Fibroblast of skin of scalp (primary cell): ENCODE results near the gene CTSH. TPM values are rescaled to one million over a fixed set of nuclear protein-coding genes. Genes with fewer than 3 reads are reported as not detected.

Source experiments
- DNase-seq: peaks from one replicate; pipeline ENCODE4 v3.0.0-alpha.2; 2013
- polyA plus RNA-seq, 2 experiments: library from polyadenylated mRNA; unstranded; fragments of 120-200 nt; gene quantifications; one replicate each; pipeline ENCODE4 v1.2.1, GENCODE V29; 2013; ENCODE audit not compliant: insufficient read length in 2 of 2

Gene CTSH, protein sequence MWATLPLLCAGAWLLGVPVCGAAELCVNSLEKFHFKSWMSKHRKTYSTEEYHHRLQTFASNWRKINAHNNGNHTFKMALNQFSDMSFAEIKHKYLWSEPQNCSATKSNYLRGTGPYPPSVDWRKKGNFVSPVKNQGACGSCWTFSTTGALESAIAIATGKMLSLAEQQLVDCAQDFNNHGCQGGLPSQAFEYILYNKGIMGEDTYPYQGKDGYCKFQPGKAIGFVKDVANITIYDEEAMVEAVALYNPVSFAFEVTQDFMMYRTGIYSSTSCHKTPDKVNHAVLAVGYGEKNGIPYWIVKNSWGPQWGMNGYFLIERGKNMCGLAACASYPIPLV
- polyA plus RNA-seq (2013, experiment 1 of 2; ENCODE audit: insufficient read length) = 2.7 TPM
- polyA plus RNA-seq (2013, experiment 2 of 2; ENCODE audit: insufficient read length) = 5.2 TPM

DNA sequence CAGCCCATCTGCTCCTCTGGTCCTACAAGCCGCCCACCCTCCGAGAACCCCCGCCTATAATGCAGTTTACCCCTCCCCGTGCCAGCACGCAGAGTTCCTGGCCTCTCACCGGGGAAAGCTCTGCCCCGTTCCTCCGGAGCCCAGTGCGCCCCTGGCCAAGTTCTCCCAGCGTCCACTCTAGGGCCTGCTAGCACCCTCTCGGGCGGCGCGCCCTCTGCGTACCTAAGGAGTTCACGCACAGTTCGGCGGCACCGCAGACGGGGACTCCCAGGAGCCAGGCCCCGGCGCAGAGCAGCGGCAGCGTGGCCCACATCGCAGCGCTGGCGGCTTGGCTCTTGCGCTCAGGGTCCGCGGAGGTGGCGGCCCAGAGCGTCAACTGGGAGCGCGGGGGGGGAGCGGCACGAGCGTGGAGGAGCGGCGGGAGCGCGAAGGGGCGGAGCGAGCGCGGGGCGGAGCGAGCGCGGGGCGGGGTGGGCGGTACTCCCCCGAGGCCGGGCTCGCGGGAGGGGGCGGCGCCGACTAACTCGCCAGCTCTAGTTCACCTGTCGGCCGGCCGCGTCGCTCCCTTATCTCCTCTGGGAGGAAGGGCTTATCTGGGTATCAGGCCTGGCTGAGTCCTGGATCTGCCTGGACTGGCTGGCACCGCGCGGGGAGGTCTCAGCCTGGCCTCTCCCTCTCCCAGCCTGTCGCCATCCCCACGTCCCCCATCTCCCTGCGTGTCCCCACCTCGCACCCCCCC lies at the start of gene CTSH:
Gene CTSH (minus strand): TSS at position 378 of the 739 bp plus-strand sequence. CDS start 65 bp downstream, at position 313.
- DNase-seq = peak; percentile 35

DNA sequence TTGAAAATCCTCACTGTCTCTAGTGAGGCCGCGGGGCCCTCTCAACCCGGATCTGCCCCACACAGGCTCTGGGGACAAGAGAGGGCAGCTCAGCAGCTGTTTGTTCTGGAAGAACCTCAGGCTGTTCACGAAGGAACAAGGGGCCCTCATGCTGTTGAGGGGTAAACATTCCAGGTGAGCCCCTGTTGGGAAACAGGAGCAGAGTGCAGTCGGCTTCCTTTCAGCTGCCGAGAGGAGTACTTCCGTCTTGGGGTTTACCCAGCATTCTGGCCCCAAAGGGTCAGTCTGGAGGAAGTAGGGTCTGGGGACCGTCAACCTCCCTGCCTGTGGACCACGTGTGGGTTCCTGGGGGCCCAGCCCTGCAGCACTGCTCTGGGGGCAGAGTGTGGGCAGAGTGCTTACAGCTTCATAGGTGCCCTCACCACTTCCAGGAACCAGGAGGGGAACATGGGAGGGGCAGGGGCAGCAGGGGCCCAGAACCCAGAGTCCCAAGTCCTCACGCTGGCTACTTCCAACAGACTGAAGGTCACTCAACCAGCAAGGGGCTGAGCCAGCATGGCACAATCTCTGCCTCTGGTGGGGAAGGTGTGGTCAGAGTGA lies 49.2 kb upstream of the CTSH start:
- no peak for DNase-seq

DNA sequence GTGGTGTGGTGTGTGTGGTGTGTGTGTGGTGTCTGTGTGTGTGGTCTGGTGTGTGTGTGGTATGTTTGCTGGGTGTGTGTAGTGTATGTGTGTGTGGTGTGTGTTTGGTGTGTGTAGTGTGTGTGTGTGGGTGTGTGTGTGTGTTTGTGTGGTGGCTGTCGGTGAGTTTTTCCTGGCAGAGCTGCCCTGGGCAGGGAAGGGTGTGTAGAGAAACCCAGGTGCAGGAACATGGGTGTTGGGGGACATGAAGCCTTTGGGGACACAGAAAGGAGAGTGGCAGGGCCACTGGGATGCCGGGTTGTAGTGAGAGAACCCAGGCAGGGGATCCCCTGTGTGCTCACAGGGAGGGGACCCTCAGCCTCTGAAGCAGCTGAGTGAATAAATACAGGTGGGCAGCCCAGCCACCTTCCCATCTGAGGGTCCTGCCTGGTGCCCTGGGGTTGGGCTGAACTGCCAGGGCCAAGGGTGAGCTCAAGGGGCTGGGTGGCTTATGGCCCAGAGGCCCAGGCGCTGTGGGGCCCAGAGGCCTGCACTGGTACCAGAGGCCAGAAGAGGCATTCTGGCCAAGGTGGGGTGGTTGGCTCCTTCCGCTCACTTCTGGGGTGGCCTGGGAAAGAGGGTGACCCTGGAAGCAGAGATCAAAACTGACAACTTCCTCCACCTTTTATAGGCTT lies 48.5 kb upstream of the CTSH start:
- DNase-seq = no peak

DNA sequence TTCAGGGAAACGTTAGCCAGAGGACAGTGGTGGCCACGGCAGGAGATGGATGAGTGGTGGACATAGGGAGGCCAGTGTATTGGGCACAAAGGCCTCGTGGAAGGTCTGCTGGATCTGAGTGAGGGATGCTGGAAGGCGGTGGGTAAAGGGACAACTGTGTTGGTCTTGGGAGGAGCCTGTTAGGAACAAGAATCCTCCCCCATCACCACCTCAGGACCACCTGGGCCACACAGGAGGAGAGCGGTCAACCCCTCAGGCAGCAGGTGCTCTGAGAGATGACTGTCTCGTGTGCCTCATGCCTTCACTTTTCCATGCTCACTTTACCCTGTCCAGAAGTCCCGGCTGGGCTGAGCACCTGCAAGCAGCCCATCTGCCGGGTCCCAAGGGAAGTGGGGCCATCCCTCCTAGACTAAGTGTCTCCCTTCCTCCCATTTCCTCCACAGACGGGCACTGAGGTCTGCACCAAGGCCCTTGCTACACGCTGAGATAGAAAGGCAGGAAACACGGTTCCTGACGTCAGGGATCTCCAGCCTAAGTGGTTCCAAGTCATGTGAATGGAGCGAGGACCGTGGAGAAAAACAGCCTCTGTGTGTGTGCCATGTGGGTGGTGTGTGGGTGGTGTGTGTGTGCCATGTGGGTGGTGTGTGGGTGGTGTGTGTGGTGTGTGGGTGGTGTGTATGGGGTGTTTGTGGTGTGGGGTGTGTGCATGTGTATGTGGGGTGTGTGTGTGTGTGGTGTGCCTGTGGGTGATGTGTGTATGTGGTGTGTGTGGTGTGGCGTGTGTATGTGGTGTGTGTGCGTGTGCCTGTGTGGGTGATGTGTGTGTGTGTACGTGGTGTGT lies 47.8 kb upstream of the CTSH start:
- no peak for DNase-seq

DNA sequence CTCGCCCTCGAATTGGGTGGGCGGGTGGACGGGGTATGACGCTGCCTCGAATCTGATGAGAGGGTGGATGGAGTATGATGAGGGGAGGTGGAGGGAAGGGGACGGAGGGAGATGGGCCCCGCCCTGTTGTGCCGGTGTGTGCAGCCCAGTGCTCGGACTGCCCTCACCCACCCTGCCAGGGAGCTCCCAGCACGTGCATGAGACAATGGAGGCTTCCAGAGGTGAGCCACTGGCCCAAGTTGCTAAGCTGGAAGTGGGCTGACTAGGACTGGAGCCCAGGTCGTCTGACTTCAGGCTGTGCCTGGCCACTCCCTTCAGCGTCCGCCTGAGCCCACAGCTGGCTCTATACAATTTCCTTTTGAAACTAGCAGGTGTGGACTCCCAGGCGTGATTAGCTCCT lies 47.0 kb upstream of the CTSH start:
- no peak for DNase-seq

DNA sequence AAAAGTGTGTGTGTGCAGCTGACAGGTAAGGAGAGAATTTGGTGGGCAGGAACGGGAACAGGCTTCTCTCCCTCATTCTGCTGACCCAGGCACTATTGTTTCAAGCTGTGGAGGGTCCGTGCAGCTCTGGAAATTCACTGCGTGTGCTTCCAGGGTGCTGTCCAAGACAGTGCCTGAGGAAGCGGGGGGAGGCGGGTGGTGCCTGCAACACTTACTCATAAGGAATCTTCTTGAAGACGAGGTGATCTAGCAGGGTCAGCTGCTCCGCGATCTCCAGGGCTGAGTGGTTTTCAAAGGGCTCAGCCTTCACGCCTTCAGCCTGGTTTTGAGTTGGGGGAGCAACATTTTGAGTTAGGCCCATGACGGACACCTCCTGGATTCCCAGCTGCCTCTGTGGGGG lies 46.6 kb upstream of the CTSH start:
- no peak for DNase-seq

DNA sequence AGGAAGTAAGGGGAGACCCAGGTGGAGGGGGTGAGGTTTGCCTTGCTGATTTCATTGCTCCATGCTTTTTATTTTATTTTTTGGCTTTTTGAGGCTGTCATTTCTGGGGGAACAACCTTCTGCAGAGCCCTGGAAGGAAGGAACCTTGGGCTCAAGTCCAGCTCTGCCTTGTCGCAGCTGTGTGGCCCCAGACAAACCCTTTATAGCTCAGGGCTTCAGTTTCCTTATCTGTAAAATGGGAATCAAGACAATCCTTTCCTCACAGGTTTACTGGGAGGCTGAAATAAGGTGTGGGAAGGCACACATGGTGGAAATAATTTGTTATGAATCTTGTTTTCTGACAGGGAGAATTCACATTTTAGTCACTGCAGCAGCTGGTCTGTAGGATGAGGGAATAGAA lies 45.4 kb upstream of the CTSH start:
- DNase-seq = no peak

DNA sequence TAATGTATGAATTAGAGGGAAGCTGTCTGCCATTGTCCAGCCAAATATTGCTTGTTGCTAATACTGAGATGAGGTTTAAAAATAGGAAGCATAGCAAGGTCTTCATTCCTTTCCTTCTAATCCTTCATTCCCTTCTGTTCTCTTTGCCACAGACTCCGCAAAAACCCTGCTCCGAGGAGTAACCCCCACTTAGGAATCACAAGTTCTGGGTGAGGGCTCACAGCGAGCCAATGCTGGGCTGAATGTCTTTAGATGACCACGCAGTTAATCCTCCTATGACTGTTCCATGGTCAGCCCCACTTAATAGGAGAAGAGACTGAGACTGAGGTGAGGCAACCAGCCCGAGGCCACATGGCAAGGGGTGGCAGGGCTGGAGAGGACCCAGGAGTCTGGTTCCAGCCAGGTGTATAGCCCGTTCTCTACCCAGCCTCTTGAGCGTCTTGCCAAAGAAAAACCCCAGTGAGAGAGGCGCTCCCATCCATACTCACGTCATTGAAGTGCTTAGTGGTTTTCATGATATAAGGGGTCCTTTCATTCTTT lies 44.9 kb upstream of the CTSH start:
- no peak for DNase-seq

DNA sequence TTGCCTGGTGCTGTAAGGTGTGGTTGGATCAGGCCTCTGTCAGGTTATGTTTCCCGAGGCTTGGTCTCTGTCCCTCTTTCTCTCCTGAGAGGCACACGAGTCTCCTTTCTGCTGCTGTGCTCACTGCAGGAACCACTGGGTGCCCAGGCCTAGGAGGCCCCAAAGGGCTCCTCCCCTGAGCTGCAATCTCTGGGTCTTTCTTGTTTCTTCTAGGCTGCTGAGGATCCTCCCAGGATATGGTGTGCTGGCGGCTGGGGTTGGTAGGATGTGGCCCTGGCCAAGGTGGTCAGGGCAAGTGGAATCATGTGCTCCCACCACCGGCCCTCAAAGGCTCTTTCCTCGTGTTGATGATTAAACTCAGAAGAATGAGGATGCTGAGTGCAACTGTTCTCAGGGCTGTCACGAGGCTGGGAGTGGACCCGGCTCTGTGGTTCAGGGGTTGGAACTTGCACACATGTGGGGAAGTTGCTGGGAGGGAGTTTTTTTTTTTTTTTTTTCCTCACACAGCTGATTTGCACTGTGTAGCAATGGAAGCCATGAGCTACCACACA lies 43.6 kb upstream of the CTSH start:
- peak; percentile 96 for DNase-seq

DNA sequence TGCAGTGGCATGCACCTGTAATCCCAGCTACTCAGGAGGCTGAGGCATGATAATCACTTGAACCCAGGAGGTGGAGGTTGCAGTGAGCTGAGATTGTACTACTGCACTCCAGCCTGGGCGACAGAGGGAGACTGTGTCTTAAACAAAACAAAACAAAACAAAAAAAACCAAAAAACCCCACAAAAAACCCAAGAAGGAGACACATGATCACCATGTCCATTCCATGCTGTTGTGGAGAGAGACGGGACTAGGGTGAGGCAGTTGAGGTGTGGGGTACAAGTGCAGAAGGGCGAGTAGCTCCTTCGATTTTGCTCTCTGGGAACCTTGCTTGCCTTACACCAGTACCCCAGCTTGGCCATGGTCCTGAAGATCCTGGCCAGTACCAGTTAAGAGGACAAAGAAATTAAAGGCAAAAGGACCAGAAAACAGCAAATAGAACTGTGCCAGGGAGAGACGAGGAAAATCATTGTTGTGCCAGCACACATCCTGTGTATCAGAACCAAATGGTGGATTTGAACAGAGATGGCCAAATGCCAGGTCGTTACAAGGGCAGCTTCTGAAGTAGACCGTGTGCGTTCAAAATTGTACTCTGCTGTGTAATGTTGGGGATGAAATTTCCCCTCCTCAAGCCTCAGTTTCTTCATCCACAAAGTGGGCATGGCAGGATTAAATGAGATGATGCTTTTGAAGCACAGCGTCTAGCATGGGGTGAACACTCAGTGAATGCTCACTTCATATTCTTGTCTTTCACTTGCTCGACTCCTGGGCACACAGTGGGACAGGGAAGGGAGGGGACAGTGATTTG lies 42.9 kb upstream of the CTSH start:
- DNase-seq = no peak

DNA sequence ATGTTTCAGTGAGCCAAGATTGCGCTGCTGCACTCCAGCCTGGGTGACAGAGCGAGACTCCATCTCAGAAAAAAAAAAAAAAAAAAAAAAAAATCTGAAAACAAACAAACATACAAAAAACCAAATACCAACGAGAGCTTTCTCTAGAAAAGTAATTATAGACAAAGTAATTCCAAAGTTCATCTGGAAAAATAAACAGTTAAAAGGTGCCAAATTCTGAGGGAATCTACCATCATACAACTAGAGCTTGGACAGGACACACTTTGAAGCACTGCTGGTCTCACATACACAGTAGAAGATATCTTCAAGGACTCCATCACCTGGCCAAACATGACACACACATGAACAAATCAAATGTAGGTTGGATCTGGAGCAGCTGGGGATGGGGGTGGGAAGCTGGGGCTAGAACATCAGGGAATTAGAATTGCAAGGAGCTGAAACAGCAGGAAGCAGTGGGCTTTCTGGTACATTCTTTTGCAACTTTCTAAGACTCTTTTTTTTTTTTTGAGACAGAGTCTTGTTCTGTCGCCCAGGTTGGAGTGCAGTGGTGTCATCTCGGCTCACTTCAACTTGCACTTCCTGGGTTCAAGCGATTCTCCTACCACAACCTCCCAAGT lies 41.1 kb upstream of the CTSH start:
- DNase-seq = no peak

DNA sequence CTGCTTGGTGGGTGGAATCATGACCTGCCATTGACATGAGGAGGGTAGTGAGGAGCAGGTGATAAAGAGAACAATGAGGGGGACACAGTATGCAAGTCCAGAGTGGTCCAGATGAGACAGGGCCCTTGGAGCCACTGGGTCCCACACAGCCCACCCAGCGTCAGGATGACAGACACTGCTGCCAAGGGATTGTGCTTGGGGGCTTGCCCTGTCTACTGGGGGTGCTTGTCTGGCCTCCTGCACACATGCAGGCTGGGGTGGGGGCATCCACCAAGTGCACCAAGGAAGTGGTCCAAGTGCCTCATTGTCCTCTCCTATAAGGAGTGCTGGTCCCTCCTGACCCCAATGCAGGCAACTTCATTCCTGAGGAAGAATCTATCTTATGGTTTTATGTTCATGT lies 39.2 kb upstream of the CTSH start:
- DNase-seq = no peak

DNA sequence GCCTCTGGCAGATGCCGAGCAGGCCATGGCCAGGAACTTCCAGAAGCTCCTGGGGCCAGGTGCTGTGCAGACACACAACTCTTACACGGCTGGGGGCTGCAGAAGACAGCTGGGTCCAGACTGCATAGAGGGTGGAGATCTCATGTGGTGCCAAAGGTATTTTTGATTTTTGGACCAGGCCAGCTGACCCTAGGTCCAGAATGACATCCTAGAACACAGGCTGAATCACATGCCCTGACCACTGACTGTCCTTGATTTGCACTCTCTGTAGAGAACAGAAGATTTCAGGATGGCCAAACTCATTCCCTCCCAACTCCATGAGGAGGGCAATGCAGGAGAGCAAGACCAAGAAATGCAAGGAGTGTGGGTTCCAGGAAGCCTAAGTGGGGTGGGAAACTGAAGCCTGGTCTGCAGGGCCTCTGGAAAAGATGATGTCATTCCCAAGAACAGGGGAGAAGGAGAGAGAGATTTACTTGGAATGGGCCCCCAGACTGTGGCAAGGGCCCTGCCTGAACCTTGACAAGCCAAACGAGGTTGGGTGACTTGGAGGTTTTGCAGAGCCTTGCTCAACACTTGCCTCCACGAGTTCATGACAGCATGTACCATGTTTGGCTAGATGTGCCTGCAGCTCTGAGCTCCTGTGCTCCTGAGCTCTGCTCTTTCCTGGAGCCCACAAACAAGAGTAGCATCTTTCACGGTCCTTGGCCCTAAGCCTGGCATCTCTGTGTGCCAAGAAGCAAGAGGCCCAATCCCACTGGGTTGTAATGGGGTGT lies 38.5 kb upstream of the CTSH start:
- no peak for DNase-seq

DNA sequence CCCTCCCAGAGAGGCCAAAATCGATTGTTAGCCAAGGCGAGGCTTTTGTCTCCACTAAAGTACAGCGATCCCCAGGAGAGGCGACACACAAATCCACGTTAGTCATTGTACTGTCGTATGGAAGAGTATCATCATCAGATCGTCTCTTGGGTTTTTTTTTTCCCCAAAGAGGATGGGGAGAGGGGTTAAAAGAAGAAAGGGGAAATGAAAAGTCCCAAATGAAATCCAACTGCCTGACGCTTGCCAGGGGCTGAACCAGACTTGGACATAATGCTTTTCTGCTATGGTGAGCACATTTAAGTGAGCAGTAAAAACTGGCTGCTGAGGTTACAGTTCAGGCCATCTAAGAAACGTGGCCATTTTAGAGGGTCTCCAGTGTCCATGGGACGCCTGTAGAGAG lies 37.9 kb upstream of the CTSH start:
- DNase-seq = peak; percentile 22

DNA sequence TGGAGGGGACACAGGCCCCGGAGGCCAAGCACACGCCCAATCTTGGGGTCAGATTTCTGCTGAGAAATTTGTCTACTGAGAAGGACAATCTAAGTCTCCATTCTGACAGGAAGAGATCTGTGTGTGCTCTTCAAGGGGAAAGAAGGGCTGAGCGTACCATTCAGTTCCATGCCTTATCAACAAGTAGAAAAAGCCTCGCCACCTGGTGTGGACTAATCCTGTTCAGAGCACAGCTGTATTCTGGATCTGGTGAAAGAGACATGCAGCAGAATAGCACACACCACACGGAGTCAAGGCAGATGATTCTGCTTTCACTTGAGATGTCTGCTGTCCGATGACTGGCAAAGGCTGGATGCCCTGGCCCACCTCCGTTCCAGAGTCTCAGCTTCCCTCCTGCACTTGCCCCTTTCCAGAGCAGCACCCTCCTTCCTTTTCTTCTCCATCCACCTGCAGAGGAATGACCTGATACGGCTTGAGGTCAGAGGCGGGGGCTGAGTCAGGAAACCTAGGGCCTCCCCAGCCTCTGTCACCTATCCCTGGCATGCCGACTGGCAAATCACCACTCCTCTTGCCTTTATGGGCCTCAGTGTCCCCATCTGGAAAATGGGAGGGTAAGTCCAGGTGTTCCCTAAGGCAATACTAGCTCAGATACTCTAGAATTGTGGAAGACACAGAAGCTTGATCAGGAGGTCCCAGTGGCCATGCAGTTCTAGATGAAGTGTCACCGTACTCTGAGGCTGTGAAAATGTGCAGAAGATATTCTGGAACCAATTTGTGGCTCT lies 36.9 kb upstream of the CTSH start:
- no peak for DNase-seq

DNA sequence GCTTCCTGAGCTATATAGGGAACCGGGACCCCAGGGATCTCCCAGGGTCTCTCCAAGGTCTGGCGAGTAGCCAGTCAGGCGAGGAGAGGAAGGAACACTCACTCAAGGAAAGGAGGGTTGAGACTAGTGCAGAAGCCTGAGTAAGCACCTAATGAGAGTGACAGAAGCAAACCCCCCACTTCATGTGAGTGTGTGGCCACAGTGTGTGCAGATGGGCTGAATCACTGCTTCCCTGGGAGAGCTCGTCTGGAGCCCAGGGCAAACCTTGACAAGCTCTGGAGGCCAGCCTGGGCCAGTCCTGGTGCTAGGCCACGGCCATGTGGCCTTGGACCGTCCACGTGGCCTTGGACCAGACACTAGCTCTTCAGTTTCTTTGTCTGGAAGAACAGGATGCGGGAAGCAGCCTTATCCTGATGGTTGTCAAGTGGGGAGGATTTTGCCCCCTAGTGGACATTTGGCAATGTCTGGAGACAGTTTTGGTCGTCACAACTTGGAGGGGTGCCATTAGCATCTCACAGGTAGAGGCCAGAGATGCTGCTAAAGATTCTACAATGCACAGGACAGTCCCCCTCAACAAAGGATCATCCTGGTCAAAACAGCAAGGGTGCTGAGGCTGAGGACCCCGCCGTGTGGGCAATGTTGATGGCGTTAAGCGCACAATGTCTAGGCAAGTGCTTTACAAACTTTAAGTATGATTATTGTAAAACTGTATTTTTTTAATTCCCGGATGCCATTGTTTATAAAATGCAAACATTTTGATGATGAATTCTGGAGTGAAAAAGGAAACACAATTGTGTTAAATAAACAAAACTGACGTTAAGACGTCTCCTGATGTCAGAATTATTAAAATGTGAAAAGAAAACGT lies 34.8 kb upstream of the CTSH start:
- DNase-seq = peak; percentile 74

DNA sequence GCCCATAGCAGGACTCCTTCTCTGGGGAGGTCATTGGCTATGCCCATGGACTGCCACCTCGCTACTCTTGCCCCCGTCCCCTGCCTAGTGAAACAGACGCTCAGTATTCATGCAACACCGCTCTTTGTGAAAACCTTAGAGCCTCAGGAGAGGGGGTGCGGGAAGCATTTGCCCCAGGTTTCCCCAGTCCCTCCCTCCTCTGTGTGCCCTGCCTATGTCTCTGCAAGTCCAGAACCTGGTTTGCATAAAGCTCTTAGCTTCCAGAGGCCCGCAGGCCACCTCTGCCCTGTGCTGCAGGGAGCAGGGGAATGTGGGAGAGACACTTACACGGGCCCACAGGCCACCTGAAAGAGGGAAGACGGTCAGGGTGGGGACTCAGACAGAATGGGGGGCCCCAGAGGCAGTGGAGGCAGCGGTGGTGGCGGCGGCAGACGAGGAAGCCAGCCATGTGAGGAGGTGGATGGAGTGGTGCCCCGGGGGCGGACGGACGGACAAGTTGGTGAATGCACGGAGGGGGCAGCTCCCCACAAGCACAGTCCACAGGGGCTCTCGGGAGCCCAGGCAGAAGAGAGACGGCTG lies 33.8 kb upstream of the CTSH start:
- DNase-seq = no peak
